ENCODE measurements around the gene KPNA6. TPM values are rescaled to one million over a fixed set of nuclear protein-coding genes. Genes with fewer than 3 reads are reported as not detected.
A peak's percentile ranks its signal among the peaks of the same experiment; 100 is the strongest.
"Not testable (repeated sequence)": the region's sequence is repeated elsewhere in the genome, so short reads cannot be mapped to it uniquely, and the experiment has no call there.

Gene KPNA6
- total and polyA plus RNA-seq, 7 experiments from 2014 or later = 19.5 to 63.7 (median 48.4) TPM

- ChIA-PET POLR2A (interaction anchor here (0.6 to 3.4 kb wide), 8 partner anchors 29 to 288 kb away, joined by 3 to 43 read pairs (median 4); partner anchors contain the start of genes BSDC1, KHDRBS1, TMEM39B and TXLNA), CTCF (interaction anchor here (0.7 to 3.2 kb wide), 2 partner anchors 34 to 252 kb away, joined by 4 to 16 read pairs; partner anchors contain the start of gene TMEM39B)
- Histone ChIP-seq H3K27ac (ENCODE audit: low read depth, low read length) (peak overlapping the region; percentile 94), H3K4me3 (ENCODE audit: low read length) (no peak overlapping the region), H3K27me3 (ENCODE audit: control insufficient read depth in 2 of 2, insufficient read depth in 2 of 2, low read length in 2 of 2) (no peaks in the 10 kb centered on the region), H3K9me3 (ENCODE audit: control insufficient read depth in 2 of 3, low read length in 3 of 3) (no peaks in the 10 kb centered on the region), H3K4me1 (ENCODE audit: control insufficient read depth in 2 of 2, insufficient read depth in 2 of 2, low read length in 2 of 2) (peaks cover 24 to 28% of the 10 kb centered on the region in 2 donors), H3K36me3 (ENCODE audit: control insufficient read depth in 2 of 3, insufficient read depth in 3 of 3, low read length in 3 of 3) (peaks cover 0 to 16% (median 0%) of the 10 kb centered on the region in 3 experiments)
- Mint-ChIP-seq H3K9me3 (peaks cover 0 to 2% (median 0%) of the 10 kb centered on the region in 11 donors), H3K36me3 (peaks cover 0 to 13% (median 4%) of the 10 kb centered on the region in 5 donors), H3K4me1 (peaks cover 18 to 52% (median 39%) of the 10 kb centered on the region in 7 donors), H3K27me3 (no peaks in the 10 kb centered on the region), H3K27ac (peak overlapping the region; percentile 24 to 99 (median 81)), H3K4me3 (peak overlapping the region; percentile 35 to 100 (median 73))
- intact Hi-C loops (cut with micrococcal nuclease) = loop anchor here (1.0 to 5.0 kb wide), 5 partner anchors 71 to 1388 kb away; partner anchors contain the start of genes KHDRBS1 (in 1 of the 2), S100PBP (in 1 of the 2), TXLNA (in 1 of the 2) and YARS1 (in 1 of the 2)
- no peak for DNase-seq
- ATAC-seq = no peak
These were observed 1.1 kb upstream of the KPNA6 start for GRCh38 chr1:32106663-32107275.

GRCh38 chr1:32111040-32111623 lies 3.3 kb downstream of the KPNA6 start:
- ChIA-PET CTCF (interaction anchor here (0.6 kb wide), 1 partner anchor 48 kb away, joined by 3 read pairs; no protein-coding TSS in a partner anchor), POLR2A (interaction anchor here (1.1 to 3.1 kb wide), 5 partner anchors 10 to 144 kb away, joined by 3 to 9 read pairs (median 3); partner anchors contain the start of gene TMEM39B)
- Histone ChIP-seq H3K27ac (ENCODE audit: low read depth, low read length) (peak overlapping the region; percentile 47), H3K4me1 (ENCODE audit: control insufficient read depth in 2 of 2, insufficient read depth in 2 of 2, low read length in 2 of 2) (peaks cover 41 to 54% of the 10 kb centered on the region in 2 donors), H3K36me3 (ENCODE audit: control insufficient read depth in 2 of 3, insufficient read depth in 3 of 3, low read length in 3 of 3) (peaks cover 0 to 8% (median 0%) of the 10 kb centered on the region in 3 experiments), H3K9me3 (ENCODE audit: control insufficient read depth in 2 of 3, low read length in 3 of 3) (no peaks in the 10 kb centered on the region), H3K4me3 (ENCODE audit: low read length) (no peak overlapping the region), H3K27me3 (ENCODE audit: control insufficient read depth in 2 of 2, insufficient read depth in 2 of 2, low read length in 2 of 2) (no peaks in the 10 kb centered on the region)
- Mint-ChIP-seq H3K27me3 (no peaks in the 10 kb centered on the region), H3K4me1 (peaks cover 42 to 88% (median 63%) of the 10 kb centered on the region in 7 donors), H3K27ac (peak overlapping the region; percentile 17 to 82 (median 49)), H3K36me3 (peaks cover 0 to 4% (median 3%) of the 10 kb centered on the region in 5 donors), H3K9me3 (peaks cover 0 to 2% (median 0%) of the 10 kb centered on the region in 11 donors), H3K4me3 (peak overlapping the region; percentile 29 to 100 (median 78))
- DNase-seq (no peak), ATAC-seq (no peak)
- intact Hi-C loops (cut with micrococcal nuclease) = no loop called here

- CTCF ChIA-PET = no interaction called here
- intact Hi-C loops (cut with micrococcal nuclease) = no loop called here
These were observed 3.9 kb downstream of the KPNA6 start for GRCh38 chr1:32111789-32112188.

GRCh38 chr1:32112806-32113375 lies 5.0 kb downstream of the KPNA6 start:
- CTCF ChIA-PET = interaction anchor here (1.1 kb wide), 1 partner anchor 40 kb away, joined by 3 read pairs; the partner anchor contains the start of gene TMEM39B
- Mint-ChIP-seq H3K9me3 (peaks cover 0 to 2% (median 0%) of the 10 kb centered on the region in 11 donors), H3K4me1 (peaks cover 44 to 88% (median 64%) of the 10 kb centered on the region in 7 donors), H3K27me3 (no peaks in the 10 kb centered on the region), H3K36me3 (peaks cover 0 to 6% (median 1%) of the 10 kb centered on the region in 5 donors), H3K27ac (peak overlapping the region; percentile 66 to 90 (median 80)), H3K4me3 (peak overlapping the region; percentile 40 to 71 (median 66))
- Histone ChIP-seq H3K27me3 (ENCODE audit: control insufficient read depth in 2 of 2, insufficient read depth in 2 of 2, low read length in 2 of 2) (no peaks in the 10 kb centered on the region), H3K4me1 (ENCODE audit: control insufficient read depth in 2 of 2, insufficient read depth in 2 of 2, low read length in 2 of 2) (peaks cover 41 to 54% of the 10 kb centered on the region in 2 donors), H3K9me3 (ENCODE audit: control insufficient read depth in 2 of 3, low read length in 3 of 3) (no peaks in the 10 kb centered on the region), H3K27ac (ENCODE audit: low read depth, low read length) (peak overlapping the region; percentile 42), H3K36me3 (ENCODE audit: control insufficient read depth in 2 of 3, insufficient read depth in 3 of 3, low read length in 3 of 3) (peaks cover 0 to 8% (median 0%) of the 10 kb centered on the region in 3 experiments), H3K4me3 (ENCODE audit: low read length) (no peak overlapping the region)
- ATAC-seq (peak; percentile 26), DNase-seq (peak in 7 of 9 donors; percentile 14 to 45 (median 31))
- intact Hi-C loops (cut with micrococcal nuclease) = loop anchor here in 1 of 2 donors (1.0 kb wide), 1 partner anchor 8 kb away; no protein-coding TSS in a partner anchor
- POLR2A ChIA-PET = interaction anchor here (0.7 to 3.1 kb wide), 2 partner anchors 40 to 235 kb away, joined by 3 to 9 read pairs; partner anchors contain the start of gene TMEM39B

More at GRCh38 chr1:32111789-32112188, 3.9 kb downstream of the KPNA6 start:
- Mint-ChIP-seq H3K36me3 (peaks cover 0 to 6% (median 3%) of the 10 kb centered on the region in 5 donors), H3K9me3 (peaks cover 0 to 2% (median 0%) of the 10 kb centered on the region in 11 donors), H3K4me1 (peaks cover 42 to 91% (median 65%) of the 10 kb centered on the region in 7 donors), H3K4me3 (peak overlapping the region; percentile 29 to 100 (median 66)), H3K27ac (peak overlapping the region in 8 of 9 donors; percentile 17 to 82 (median 52)), H3K27me3 (no peaks in the 10 kb centered on the region)
- Histone ChIP-seq H3K4me3 (ENCODE audit: low read length) (no peak overlapping the region), H3K27me3 (ENCODE audit: control insufficient read depth in 2 of 2, insufficient read depth in 2 of 2, low read length in 2 of 2) (no peaks in the 10 kb centered on the region), H3K27ac (ENCODE audit: low read depth, low read length) (peak overlapping the region; percentile 47), H3K36me3 (ENCODE audit: control insufficient read depth in 2 of 3, insufficient read depth in 3 of 3, low read length in 3 of 3) (peaks cover 0 to 8% (median 0%) of the 10 kb centered on the region in 3 experiments), H3K9me3 (ENCODE audit: control insufficient read depth in 2 of 3, low read length in 3 of 3) (no peaks in the 10 kb centered on the region), H3K4me1 (ENCODE audit: control insufficient read depth in 2 of 2, insufficient read depth in 2 of 2, low read length in 2 of 2) (peaks cover 41 to 54% of the 10 kb centered on the region in 2 donors)
- no peak for DNase-seq
- POLR2A ChIA-PET = interaction anchor here (0.9 to 3.1 kb wide), 5 partner anchors 10 to 242 kb away, joined by 3 to 9 read pairs (median 3); partner anchors contain the start of gene TMEM39B
- ATAC-seq = no peak

- not testable (repeated sequence) for ATAC-seq; DNase-seq; H3K36me3 ChIP-seq (ENCODE audit: control insufficient read depth in 2 of 3, insufficient read depth in 3 of 3, low read length in 3 of 3); H3K27me3 Mint-ChIP-seq; H3K9me3 Mint-ChIP-seq; H3K4me3 ChIP-seq (ENCODE audit: low read length); H3K9me3 ChIP-seq (ENCODE audit: control insufficient read depth in 2 of 3, low read length in 3 of 3); H3K27me3 ChIP-seq (ENCODE audit: control insufficient read depth in 2 of 2, insufficient read depth in 2 of 2, low read length in 2 of 2); H3K36me3 Mint-ChIP-seq
- ChIA-PET CTCF (interaction anchor here (0.5 kb wide), 1 partner anchor 102 kb away, joined by 3 read pairs; no protein-coding TSS in a partner anchor), POLR2A (interaction anchor here (1.0 kb wide), 1 partner anchor 29 kb away, joined by 5 read pairs; no protein-coding TSS in a partner anchor)
- H3K4me1 ChIP-seq (ENCODE audit: control insufficient read depth in 2 of 2, insufficient read depth in 2 of 2, low read length in 2 of 2) = peaks cover 41 to 54% of the 10 kb centered on the region in 2 donors
- H3K4me1 Mint-ChIP-seq = peaks cover 50 to 90% (median 66%) of the 10 kb centered on the region in 7 donors
- H3K4me3 Mint-ChIP-seq = peak overlapping the region in 7 of 10 donors; percentile 9 to 71 (median 51)
- H3K27ac Mint-ChIP-seq = peak overlapping the region in 8 of 9 donors; percentile 17 to 81 (median 68)
- intact Hi-C loops (cut with micrococcal nuclease) = loop anchor here in 1 of 2 donors (1.0 kb wide), 1 partner anchor 8 kb away; no protein-coding TSS in a partner anchor
- peak overlapping the region; percentile 42 for H3K27ac ChIP-seq (ENCODE audit: low read depth, low read length)
These were observed 5.6 kb downstream of the KPNA6 start for GRCh38 chr1:32113436-32113835.
